ENCODE data around the gene SMPDL3B.
"Not testable (repeated sequence)": the region's sequence is repeated elsewhere in the genome, so short reads cannot be mapped to it uniquely, and the experiment has no call there.

SMPDL3B gene

DNA sequence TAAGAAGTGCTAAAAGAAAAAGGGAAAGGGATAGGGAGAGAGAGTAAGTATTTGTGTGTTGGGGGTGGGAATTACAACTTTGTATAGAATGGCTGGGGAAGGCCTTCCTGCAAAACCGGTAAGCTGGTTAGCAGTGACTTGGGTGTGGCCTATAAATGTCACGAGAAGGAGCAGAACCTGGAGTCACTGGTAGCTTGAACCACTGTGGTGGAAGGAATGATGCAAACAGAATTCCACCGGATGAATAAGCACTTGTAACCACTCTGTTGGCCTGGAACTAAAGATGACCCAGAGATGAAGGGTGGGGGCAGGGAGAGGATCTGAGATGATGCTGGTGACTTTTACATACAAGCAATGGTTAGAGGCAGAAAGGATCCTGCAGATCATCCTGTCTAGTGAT, 33.9 kb downstream of the SMPDL3B start:
- no peak for DNase-seq

DNA sequence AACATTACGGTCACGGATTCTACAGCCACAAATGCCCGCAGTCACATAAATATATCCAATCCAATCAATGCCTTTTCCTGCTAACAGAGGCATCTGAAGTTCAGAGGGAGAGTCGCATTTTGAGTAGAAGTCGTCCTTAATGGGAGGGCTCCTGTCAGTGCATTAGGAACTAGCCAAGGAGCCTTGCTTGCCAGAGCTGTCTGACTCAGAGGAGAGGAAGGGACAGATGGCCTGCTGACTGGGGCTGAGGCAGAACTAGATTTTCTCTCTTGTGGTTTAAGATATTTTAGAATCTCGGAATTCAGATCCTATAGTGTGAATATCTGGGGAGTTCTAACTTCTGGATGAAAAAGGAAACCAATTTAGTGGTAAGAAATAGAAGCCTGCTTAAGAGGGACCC, 35.6 kb downstream of the SMPDL3B start:
- peak in 11 of 56 donors; percentile 14 to 49 (median 24) for DNase-seq

DNA sequence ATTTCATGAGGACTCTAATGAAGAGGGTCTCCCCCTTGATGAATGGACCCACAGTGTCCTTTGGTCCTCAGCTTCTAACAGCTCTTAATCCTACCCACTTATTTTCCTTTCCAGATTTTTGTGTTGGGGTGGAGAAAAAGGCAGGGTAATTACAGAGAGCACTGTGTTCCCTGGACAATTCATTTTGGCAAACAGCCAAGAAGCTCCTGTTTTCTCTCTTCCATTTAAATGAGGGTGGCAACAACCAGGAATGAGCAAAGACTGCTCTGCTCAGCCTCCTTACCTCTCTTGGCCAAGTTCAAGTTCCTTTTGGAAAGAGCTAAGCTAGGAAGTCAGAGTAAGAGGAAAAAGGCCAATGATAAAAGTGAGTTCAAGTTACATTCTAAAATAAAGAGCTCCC, 36.9 kb downstream of the SMPDL3B start:
- DNase-seq = peak in 3 of 56 donors; percentile 11 to 40 (median 18)

DNA sequence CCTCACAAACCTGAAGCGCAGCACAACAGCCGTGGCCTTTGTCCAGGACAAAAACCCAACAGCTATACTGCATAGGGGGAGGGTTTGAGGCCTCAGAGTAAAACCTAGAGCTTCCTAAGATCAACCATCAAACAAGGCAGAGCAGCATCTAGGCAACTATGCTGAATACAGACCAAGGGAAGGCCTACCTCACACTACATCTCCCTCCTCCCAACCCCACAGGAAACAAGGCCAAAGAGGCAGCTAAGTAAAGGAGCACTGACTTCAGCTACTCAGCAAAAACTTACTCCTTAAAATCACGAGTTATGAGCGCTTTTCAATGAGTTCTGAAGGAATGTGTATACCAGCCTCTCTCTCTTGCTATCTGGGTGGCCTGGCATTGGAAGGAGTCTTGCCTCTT, 37.3 kb downstream of the SMPDL3B start:
- DNase-seq = no peak

DNA sequence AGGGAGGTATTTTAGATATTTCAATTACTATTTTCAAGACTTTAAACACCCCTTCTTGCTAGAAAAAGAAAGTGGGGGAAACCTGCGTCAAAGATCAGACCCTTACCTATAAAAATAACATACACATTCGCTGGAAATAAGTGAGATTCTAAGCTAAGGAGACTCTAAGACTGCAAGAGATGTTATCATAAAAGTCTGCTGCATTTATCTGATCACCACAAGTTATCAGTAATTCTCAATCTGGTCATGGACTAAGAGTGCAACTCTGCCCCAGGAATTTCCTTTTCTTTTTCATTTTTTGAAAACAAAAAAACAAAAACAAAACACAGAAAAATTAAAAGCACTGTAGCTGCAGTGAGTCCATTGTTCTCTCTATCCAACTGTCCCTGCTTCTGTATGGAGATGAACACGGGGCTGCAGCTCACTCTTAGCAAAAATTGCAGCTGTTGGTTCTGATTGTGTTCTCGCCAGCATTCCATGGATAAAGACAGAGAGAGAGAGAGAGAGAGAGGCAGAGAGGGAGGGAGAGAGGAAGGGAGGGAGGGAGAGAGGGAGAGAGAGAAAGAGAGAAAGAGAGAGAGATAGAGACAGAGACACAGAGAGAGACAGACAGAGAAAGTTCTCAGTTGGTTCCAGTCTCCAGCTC, 39.1 kb downstream of the SMPDL3B start:
- DNase-seq = peak in 10 of 56 donors; percentile 12 to 43 (median 30)

DNA sequence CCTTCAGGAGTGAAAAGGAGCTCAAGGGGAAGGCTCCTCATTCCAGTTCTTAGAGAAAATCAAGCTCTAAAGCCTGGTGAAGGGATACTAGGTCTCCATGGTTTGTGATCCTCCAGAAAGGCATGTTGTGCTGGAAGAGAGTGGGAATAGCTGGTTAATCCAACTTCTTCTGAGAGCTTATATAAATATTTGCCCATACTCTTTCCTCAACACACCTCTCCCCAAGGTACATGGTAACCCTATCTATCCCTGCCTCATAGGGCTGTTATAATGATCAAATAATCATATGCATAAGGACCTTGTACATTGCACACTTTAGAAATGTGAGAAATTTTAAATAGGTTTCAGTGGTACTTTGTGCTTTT, 39.6 kb downstream of the SMPDL3B start:
- DNase-seq = no peak

DNA sequence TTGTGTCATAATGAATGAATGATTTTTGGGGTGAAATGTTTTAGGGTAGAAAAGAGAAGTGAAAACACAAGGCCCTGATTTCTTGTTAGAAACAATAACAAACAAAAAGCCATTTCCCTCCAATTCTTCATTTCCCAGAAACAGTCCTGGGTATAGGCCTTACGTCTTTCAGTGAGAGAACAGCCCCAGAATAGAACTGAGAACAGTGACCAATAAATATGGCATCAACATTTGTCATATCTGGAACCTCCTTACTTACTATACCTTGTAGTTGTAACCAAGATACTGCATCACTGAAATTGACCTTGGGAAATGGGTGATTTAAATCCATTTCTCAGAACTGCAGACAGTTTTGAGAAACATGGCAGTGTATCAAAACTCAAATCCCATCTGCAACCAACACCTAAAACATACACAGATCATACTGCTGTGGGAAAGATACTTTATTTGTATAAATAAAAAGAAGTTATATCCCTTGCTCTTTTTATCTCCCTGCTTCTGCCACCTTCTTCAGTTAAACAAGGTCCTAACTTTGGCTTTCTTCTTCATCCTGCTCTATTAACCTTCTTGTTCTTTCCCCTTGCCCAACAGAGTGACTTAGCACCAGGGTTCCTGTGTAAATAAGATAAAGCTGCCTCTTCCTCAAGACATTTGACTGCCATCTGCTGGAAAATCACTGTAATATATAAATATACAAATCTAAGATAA, 44.5 kb downstream of the SMPDL3B start:
- DNase-seq = peak in 1 of 56 donors; percentile 24

DNA sequence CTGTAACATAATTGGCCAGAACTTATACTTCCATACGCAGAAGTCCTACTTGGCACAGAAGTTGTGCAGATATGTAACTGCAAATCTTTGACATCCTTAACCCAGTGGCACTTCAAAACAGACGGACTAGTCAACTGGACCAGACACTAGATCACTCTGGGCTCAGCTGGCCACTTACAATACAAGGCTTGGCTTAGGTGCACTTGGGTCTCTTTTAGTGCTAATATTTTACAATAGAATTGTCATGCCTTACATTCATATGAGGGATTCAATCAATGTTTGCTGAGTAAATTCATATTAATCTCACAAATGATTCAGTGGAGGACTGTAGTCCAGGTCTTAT, 45.0 kb downstream of the SMPDL3B start:
- no peak for DNase-seq

DNA sequence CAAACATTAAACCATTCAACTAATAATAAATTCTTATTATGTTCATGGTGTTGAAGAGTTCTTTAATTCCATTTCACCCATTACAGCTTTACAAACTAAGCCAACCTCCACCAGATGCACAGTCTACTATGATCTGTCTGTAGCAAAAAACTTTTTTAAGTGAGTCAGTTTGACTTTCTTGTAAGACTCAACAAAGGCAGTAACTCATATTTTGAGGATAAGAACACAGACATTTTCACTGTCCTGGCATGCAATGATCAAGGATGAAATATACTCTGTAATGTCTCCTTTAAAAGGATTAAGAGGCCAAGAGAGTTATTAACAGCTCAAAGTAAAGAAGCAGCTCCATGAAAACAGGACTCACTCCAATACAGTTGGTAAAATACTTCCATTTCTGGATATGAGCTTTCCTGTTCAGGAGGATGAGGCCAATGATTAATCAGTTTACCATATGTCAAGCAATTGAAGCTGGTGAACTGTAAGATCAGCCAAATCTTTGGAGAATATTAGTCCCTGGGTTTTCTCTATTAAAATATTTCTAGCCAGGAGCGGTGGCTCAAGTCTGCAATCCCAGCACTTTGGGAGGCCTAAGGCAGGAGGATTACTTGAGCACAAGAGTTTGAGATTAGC, 45.5 kb downstream of the SMPDL3B start:
- DNase-seq = no peak

DNA sequence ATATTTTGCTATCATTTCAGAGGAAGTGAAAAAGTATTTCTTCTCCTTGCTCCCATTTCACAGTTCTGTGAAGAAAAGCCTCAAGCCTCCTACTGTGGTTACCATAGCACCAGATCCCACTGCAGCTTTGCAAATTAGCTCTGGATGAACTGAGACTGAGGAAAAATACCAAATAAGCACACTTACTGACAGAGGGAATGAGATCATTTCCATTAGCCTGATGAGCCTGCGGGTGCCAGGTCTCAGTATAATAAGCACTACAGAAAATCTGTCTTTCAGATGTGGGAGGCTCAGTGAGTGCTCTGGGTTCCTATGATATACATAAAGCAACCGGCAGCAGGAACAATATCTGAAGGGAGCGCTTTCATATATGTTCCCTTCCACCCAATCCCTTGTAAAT, 46.3 kb downstream of the SMPDL3B start:
- peak in 16 of 56 donors; percentile 11 to 59 (median 46) for DNase-seq

DNA sequence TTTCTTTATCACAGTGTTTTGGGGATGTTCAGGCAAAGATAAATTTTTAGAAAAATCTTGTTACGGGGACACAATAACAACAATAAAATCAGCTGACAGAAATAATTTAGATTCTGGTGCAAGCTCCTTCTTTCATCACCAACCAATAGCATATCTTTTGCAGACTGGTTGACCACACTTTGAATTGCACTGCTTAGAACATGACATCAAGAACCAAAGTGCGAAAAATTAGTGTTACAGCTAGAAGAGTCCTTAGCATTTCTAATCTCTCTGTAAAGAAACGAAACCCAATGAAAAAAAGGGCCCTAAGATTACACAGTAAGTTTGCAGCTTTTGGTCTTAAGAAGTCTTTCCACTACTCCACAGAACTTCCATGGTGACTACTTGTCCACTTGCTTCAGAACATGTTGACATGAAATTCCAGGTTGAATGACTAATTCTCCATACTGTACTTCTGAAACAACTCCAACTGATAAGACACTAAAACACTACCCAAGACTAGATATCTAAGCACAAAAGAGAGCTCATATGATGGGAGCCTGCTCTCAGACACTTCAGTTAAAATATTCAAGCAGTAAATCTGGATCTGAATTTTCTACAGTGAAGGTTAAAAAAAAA, 56.2 kb downstream of the SMPDL3B start:
- no peak for DNase-seq

DNA sequence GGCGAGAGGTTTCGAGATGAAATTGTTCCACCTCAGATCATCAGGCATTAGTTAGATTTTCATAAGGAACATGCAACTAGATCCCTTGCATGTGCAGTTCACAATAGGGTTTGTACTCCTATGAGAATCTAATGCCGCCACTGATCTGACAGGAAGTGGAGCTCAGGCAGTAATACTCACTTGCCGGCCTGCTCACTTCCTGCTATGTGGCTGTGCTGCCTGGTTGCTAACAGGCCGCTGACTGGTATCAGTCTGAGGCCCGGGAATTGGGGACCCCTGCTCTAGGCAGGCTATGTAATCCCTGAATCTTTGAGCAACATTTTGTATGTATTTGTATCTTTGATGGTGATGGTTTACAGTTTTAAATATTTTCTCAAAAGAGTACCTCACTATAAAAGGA, 57.5 kb downstream of the SMPDL3B start:
- DNase-seq = no peak

DNA sequence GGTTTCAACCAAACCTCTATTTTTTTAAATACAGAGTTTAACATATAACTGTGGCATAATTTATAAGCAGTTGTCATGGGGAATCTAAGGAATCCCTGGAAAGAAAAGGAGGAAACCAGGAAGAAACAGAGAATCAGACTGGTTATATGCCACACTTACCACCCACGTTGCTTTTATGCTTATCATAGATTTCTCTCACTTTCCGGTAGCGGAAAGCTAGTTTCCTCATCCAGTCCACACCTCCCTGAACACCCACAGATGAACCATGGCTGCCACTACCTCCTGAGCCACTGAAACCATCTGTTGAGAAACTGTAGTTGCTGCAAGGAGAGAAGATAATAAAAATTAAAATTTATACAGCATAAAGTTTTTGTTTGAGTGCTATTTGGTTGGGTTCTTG, 58.4 kb downstream of the SMPDL3B start:
- DNase-seq = peak in 5 of 56 donors; percentile 11 to 47 (median 20)

DNA sequence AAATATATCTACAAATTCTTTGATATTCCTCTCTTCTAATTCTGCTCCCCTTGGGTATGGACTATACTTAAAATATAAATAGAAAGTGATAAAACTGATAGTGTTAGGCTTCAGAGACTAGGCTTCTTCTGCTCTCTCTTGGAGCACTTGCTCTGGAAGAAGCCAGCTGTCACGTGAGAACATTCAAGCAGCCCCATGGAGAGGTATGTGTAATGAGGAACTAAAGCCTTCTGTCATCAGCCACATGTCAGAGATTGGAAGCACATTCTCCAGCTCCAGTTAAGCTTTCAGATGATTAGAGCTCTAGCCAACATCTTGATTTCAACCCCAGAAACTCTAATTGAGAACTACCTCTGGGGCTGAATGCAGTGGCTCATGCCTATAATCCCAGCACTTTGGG, 59.3 kb downstream of the SMPDL3B start:
- DNase-seq = no peak

DNA sequence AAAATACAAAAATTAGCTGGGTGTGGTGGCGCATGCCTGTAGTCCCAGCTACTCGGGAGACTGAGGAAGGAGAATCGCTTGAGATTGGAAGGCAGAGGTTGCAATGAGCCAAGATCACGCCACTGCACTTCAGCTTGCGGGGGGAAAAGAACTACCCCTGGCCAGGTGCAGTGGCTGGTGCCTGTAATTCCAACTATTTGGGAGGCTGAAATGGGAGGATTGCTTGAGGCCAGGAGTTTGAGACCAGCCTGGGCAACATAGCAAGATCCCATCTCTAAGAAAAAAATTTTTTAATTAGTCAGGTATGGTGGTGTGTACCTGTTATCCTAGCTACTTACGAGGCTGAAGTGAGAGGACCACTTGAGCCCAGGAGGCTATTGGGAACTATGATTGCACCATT, 59.7 kb downstream of the SMPDL3B start:
- DNase-seq = not testable (repeated sequence)

DNA sequence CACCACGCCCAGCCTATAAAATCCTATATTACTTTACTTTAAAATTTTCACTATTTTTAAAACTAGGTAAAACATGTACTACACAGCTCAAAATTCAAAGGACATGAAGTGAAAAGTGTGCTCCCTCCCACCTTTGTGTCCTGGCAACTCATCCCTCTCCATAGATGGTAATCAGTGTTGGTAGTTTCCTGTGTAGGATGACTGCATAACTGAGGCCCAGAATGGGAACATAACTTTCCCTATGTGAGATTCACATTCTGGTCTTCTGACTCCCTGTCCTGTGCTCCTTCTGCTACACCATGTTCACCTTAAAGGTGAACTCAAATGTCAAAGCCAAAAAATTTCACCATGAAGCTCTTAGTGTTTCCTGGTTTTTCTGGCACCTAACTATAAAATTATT, 64.3 kb downstream of the SMPDL3B start:
- no peak for DNase-seq

DNA sequence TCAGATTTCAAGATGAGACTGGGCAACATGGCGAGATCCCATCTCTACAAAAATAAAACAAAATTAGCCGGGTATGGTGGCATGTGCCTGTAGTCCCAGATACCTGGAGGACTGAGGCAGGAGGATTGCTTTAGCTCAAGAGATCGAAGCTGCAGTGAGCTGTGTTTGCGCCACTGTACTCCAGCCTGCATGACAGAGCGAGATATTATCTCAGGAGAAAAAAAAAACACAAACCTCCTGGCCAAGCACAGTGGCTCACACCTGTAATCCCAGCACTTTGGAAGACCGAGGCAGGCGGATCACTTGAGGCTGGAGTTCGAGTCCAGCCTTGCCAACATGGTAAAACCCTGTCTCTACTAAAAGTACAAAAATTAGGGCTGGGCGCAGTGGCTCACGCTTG, 67.8 kb downstream of the SMPDL3B start:
- DNase-seq = no peak

DNA sequence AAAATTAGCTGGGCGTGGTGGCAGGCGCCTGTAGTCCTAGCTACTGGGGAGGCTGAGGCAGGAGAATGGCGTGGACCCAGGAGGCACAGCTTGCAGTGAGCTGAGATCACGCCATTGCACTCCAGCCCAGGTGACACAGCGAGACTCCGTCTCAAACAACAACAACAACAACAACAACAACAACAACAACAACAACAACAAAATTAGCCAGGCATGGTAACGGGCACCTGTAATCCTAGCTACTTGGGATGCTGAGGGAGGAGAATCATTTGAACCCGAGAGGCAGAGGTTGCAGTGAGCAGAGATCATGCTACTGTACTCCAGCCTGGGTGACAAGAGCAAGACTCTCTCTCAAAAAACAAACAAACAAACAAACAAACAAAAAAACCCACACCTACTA, 68.3 kb downstream of the SMPDL3B start:
- not testable (repeated sequence) for DNase-seq
